ENCODE data around the gene CEP152. TPM values are rescaled to one million over a fixed set of nuclear protein-coding genes. Genes with fewer than 3 reads are reported as not detected.

Gene CEP152
- total and polyA plus RNA-seq, 9 of the 15 experiments (the other 6 are each of a cell fraction or from before 2014, with no cell fraction given): 9.9 to 43.0 (median 23.6) TPM

GRCh38 chr15:48851956-48852355, 41.1 kb upstream of the CEP152 start:
- BruUV-seq (replicated peaks): no TSS peak
- H3K9ac ChIP-seq (ENCODE audit: insufficient read depth in 1 of 2, low read depth in 2 of 2, low read length in 2 of 2): no peak overlapping the region
- H3K9me1 ChIP-seq (ENCODE audit: control insufficient read depth, insufficient read depth, low read length): no peaks in the 10 kb centered on the region
- H3K36me3 ChIP-seq (ENCODE audit: control insufficient read depth, insufficient read depth, low read length): no peaks in the 10 kb centered on the region
- H3K27ac ChIP-seq (ENCODE audit: extremely low read depth, low read depth, low read length): no peak overlapping the region
- intact Hi-C loops (cut with micrococcal nuclease): no loop called here
- H3K4me2 ChIP-seq (ENCODE audit: insufficient read depth, low read length): no peak overlapping the region
- no peak overlapping the region for H2AFZ ChIP-seq (ENCODE audit: low read depth, low read length)
- ATAC-seq (peak; percentile 81), DNase-seq (ENCODE audit: extremely low read depth in 1 of 4, low spot score in 3 of 4) (peak in 2 of 4 experiments; percentile 44 to 61), FAIRE-seq (peak; percentile 74)
- ChIA-PET CTCF (ENCODE audit: low intra/inter-chr PET ratio) (no interaction called here), POLR2A (no interaction called here)
- H3K9me3 ChIP-seq (replicated peaks; ENCODE audit: control insufficient read depth, insufficient read depth, low read depth, low read length): no peaks in the 10 kb centered on the region
- no peaks in the 10 kb centered on the region for H3K79me2 ChIP-seq (ENCODE audit: control insufficient read depth, insufficient read depth, low read length)
- no peak overlapping the region for H3K4me3 ChIP-seq
- no peaks in the 10 kb centered on the region for H3K27me3 ChIP-seq (ENCODE audit: control insufficient read depth in 2 of 2, insufficient read depth in 2 of 2, low read length in 2 of 2)
- H3K4me1 ChIP-seq (replicated peaks in 1 of 2; ENCODE audit: control insufficient read depth in 2 of 2, insufficient read depth in 2 of 2, low read length in 2 of 2): peaks cover 0 to 22% of the 10 kb centered on the region in 2 experiments; a peak in 3 of 5 replicates
- in situ Hi-C loops (cut with MboI): loop anchor here (10.0 kb wide), 1 partner anchor 1293 kb away; no protein-coding TSS in a partner anchor
- no peaks in the 10 kb centered on the region for H4K20me1 ChIP-seq (replicated peaks; ENCODE audit: control insufficient read depth, insufficient read depth, low read length)
- TF ChIP-seq DLX4 (CRISPR knock-in tag; IDR thresholded peaks at IDR 0.05) (no peak), TEAD4 (IDR thresholded peaks at IDR 0.05; ENCODE audit: low read length) (peak; percentile 90), TEAD4 (CRISPR knock-in tag; IDR thresholded peaks at IDR 0.05; ENCODE audit: borderline replicate concordance) (no peak), KLF6 (CRISPR knock-in tag; IDR thresholded peaks at IDR 0.05; ENCODE audit: borderline replicate concordance) (no peak), NR0B1 (IDR thresholded peaks at IDR 0.05; ENCODE audit: partially characterized antibody) (no peak), POLR2H (tag; IDR thresholded peaks at IDR 0.05; ENCODE audit: low read depth) (no peak), HDGF (IDR thresholded peaks at IDR 0.05) (no peak), ZNF518B (CRISPR knock-in tag; IDR thresholded peaks at IDR 0.05) (no peak), TAF7 (tag; IDR thresholded peaks at IDR 0.05) (no peak), ZNF507 (tag; conservative IDR thresholded peaks at IDR 0.05) (no peak), EP300 (IDR thresholded peaks at IDR 0.05; ENCODE audit: low read length) (peak; percentile 78), MAFK (IDR thresholded peaks at IDR 0.05; ENCODE audit: low read length) (0 out of 2 replicates have a peak, but pooled peaks have one; percentile 30), ZNF175 (CRISPR knock-in tag; IDR thresholded peaks at IDR 0.05; ENCODE audit: low read depth) (no peak), BCOR (IDR thresholded peaks at IDR 0.05) (0 out of 2 replicates have a peak, but pooled peaks have one; percentile 21), ZNF75A (CRISPR knock-in tag; IDR thresholded peaks at IDR 0.05) (no peak), HDAC3 (IDR thresholded peaks at IDR 0.05; ENCODE audit: borderline replicate concordance, partially characterized antibody) (no peak), MTA2 (IDR thresholded peaks at IDR 0.05; ENCODE audit: low read depth) (peak; percentile 88)
